ENCODE measurements around the gene BAX.

The BAX gene

DNA sequence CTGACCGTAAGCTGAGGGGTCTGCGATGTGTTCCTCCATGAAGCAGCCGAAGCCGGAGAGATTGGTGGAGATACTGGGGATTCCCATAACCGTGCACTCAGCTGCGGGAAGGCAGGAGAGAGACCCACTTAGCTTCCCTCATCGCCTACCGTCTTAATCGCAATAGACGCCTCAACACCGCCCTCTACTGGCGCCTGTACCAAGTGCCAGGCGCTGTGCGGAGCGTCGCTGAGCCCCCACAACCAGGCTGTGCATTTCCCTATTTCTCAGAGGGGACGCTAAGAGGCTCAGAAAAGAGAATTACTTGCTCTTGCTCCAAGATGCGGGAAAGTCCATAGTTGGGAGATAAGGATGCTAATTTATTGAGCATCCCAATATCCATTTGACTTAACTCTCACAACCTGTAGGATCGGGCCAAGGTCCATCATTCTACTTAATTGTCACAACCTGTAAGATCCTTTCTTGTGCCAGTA, 16.3 kb downstream of the BAX start:
- Histone ChIP-seq H3K9me3 (ENCODE audit: control insufficient read depth, insufficient read depth, low read length) (no peaks in the 10 kb centered on the region), H3K27me3 (ENCODE audit: control insufficient read depth, insufficient read depth, low read length) (no peaks in the 10 kb centered on the region), H3K4me1 (ENCODE audit: control insufficient read depth, insufficient read depth, low read length) (peaks cover 4% of the 10 kb centered on the region; the same call in 1 of the 2 replicates), H3K36me3 (ENCODE audit: control insufficient read depth, insufficient read depth, low read length) (peaks cover 53% of the 10 kb centered on the region), H3K9ac (ENCODE audit: low read depth, low read length) (no peak overlapping the region), H3K4me3 (ENCODE audit: low read depth, low read length) (no peak overlapping the region), H3K27ac (ENCODE audit: low read depth, low read length) (no peak overlapping the region)

GRCh38 chr19:48975947-48976847, 21.5 kb downstream of the BAX start:
- Histone ChIP-seq H3K36me3 (ENCODE audit: control insufficient read depth, insufficient read depth, low read length) (peaks cover 34% of the 10 kb centered on the region), H3K4me1 (ENCODE audit: control insufficient read depth, insufficient read depth, low read length) (no peaks in the 10 kb centered on the region), H3K27me3 (ENCODE audit: control insufficient read depth, insufficient read depth, low read length) (no peaks in the 10 kb centered on the region), H3K9ac (ENCODE audit: low read depth, low read length) (no peak overlapping the region), H3K4me3 (ENCODE audit: low read depth, low read length) (no peak overlapping the region), H3K9me3 (ENCODE audit: control insufficient read depth, insufficient read depth, low read length) (no peaks in the 10 kb centered on the region), H3K27ac (ENCODE audit: low read depth, low read length) (no peak overlapping the region)

- Histone ChIP-seq H3K9ac (ENCODE audit: low read depth, low read length) (no peak overlapping the region), H3K9me3 (ENCODE audit: control insufficient read depth, insufficient read depth, low read length) (no peaks in the 10 kb centered on the region), H3K27ac (ENCODE audit: low read depth, low read length) (no peak overlapping the region), H3K4me3 (ENCODE audit: low read depth, low read length) (no peak overlapping the region), H3K4me1 (ENCODE audit: control insufficient read depth, insufficient read depth, low read length) (no peaks in the 10 kb centered on the region), H3K27me3 (ENCODE audit: control insufficient read depth, insufficient read depth, low read length) (no peaks in the 10 kb centered on the region), H3K36me3 (ENCODE audit: control insufficient read depth, insufficient read depth, low read length) (peaks cover 41% of the 10 kb centered on the region)
These were observed 22.4 kb downstream of the BAX start for GRCh38 chr19:48977061-48977460.

GRCh38 chr19:48982280-48982679, 27.6 kb downstream of the BAX start:
- Histone ChIP-seq H3K27ac (ENCODE audit: low read depth, low read length) (no peak overlapping the region), H3K36me3 (ENCODE audit: control insufficient read depth, insufficient read depth, low read length) (peaks cover 50% of the 10 kb centered on the region), H3K9me3 (ENCODE audit: control insufficient read depth, insufficient read depth, low read length) (no peaks in the 10 kb centered on the region)

GRCh38 chr19:48985711-48986110, 31.0 kb downstream of the BAX start:
- Histone ChIP-seq H3K27me3 (ENCODE audit: control insufficient read depth, insufficient read depth, low read length) (no peaks in the 10 kb centered on the region), H3K36me3 (ENCODE audit: control insufficient read depth, insufficient read depth, low read length) (peaks cover 58% of the 10 kb centered on the region), H3K4me1 (ENCODE audit: control insufficient read depth, insufficient read depth, low read length) (no peaks in the 10 kb centered on the region), H3K27ac (ENCODE audit: low read depth, low read length) (no peak overlapping the region), H3K4me3 (ENCODE audit: low read depth, low read length) (no peak overlapping the region), H3K9me3 (ENCODE audit: control insufficient read depth, insufficient read depth, low read length) (no peaks in the 10 kb centered on the region), H3K9ac (ENCODE audit: low read depth, low read length) (no peak overlapping the region)

More at GRCh38 chr19:48982280-48982679, 27.6 kb downstream of the BAX start:
- no peaks in the 10 kb centered on the region for H3K4me1 ChIP-seq (ENCODE audit: control insufficient read depth, insufficient read depth, low read length)
- no peak overlapping the region for H3K4me3 ChIP-seq (ENCODE audit: low read depth, low read length)
- H3K9ac ChIP-seq (ENCODE audit: low read depth, low read length), result no peak overlapping the region
- H3K27me3 ChIP-seq (ENCODE audit: control insufficient read depth, insufficient read depth, low read length), result no peaks in the 10 kb centered on the region

DNA sequence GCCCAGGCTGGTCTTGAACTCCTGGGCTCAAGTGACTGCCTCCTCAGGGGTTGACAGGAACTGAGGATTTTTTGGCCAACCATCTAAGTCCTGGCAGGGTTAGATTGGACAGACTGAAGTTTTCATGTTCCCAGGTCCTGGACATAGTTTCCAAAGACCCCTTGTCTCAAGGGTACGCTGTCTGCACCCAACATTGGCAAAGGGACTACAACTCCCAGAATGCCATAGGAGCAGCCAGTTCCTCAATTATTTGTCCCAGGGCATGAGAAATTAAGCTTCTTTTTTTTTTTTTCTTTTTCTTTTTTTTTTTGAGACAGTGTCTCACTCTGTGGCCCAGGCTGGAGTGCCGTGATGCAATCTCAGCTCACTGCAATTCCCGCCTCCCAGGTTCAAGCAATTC, 31.5 kb downstream of the BAX start:
- Histone ChIP-seq H3K4me3 (ENCODE audit: low read depth, low read length) (no peak overlapping the region), H3K36me3 (ENCODE audit: control insufficient read depth, insufficient read depth, low read length) (peaks cover 61% of the 10 kb centered on the region), H3K27ac (ENCODE audit: low read depth, low read length) (no peak overlapping the region), H3K4me1 (ENCODE audit: control insufficient read depth, insufficient read depth, low read length) (no peaks in the 10 kb centered on the region), H3K9ac (ENCODE audit: low read depth, low read length) (no peak overlapping the region), H3K27me3 (ENCODE audit: control insufficient read depth, insufficient read depth, low read length) (no peaks in the 10 kb centered on the region), H3K9me3 (ENCODE audit: control insufficient read depth, insufficient read depth, low read length) (no peaks in the 10 kb centered on the region)

- Histone ChIP-seq H3K9ac (ENCODE audit: low read depth, low read length) (no peak overlapping the region), H3K36me3 (ENCODE audit: control insufficient read depth, insufficient read depth, low read length) (peaks cover 52% of the 10 kb centered on the region), H3K4me1 (ENCODE audit: control insufficient read depth, insufficient read depth, low read length) (peaks cover 7% of the 10 kb centered on the region; the same call in 1 of the 2 replicates), H3K4me3 (ENCODE audit: low read depth, low read length) (no peak overlapping the region), H3K27me3 (ENCODE audit: control insufficient read depth, insufficient read depth, low read length) (no peaks in the 10 kb centered on the region), H3K9me3 (ENCODE audit: control insufficient read depth, insufficient read depth, low read length) (no peaks in the 10 kb centered on the region), H3K27ac (ENCODE audit: low read depth, low read length) (no peak overlapping the region)
These were observed 32.6 kb downstream of the BAX start for GRCh38 chr19:48987323-48987722.

DNA sequence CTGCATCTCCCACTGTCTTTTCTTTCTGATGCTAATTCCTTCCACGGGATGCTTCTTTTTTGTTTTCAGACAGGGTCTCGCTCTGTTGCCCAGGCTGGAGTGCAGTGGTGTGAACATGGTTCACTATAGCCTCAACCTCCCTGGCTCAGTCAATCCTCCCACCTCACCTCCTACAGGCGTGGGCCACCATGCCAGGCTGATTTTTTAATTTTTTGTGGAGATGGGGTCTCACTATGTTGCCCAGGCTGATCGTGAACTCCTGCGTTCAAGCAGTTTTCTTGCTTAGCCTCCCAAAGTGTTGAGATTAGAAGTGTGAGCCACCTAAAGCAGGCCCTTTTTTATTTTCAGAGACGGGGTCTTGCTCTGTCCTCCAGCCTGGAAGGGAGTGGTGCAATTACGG, 33.6 kb downstream of the BAX start:
- H3K27me3 ChIP-seq (ENCODE audit: control insufficient read depth, insufficient read depth, low read length), result no peaks in the 10 kb centered on the region

DNA sequence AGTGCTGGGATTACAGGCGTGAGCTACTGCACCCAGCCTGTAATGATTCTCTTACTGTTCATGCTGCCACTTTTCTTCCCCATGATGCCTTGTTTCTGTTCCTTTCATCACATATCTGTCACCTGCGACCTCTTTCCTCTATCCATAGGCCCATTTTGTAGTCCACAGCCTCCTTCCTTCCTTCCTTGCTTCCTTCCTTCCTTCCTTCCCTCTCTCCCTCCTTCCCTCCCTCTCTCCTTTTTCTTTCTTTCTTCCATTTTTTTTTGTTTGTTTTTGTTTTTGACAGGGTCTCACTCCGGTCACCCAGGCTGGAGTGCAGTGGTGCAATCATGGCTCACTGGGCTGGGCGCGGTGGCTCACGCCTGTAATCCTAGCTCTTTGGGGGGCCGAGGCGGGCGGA, 34.2 kb downstream of the BAX start:
- H3K4me1 ChIP-seq (ENCODE audit: control insufficient read depth, insufficient read depth, low read length), result peaks cover 7% of the 10 kb centered on the region; the same call in 1 of the 2 replicates
- H3K27ac ChIP-seq (ENCODE audit: low read depth, low read length), result no peak overlapping the region
- no peaks in the 10 kb centered on the region for H3K9me3 ChIP-seq (ENCODE audit: control insufficient read depth, insufficient read depth, low read length)
- peaks cover 49% of the 10 kb centered on the region for H3K36me3 ChIP-seq (ENCODE audit: control insufficient read depth, insufficient read depth, low read length)
- no peak overlapping the region for H3K9ac ChIP-seq (ENCODE audit: low read depth, low read length)
- no peaks in the 10 kb centered on the region for H3K27me3 ChIP-seq (ENCODE audit: control insufficient read depth, insufficient read depth, low read length)
- H3K4me3 ChIP-seq (ENCODE audit: low read depth, low read length), result no peak overlapping the region

More for the DNA sequence above, 33.6 kb downstream of the BAX start:
- Histone ChIP-seq H3K4me3 (ENCODE audit: low read depth, low read length) (no peak overlapping the region), H3K27ac (ENCODE audit: low read depth, low read length) (no peak overlapping the region), H3K9me3 (ENCODE audit: control insufficient read depth, insufficient read depth, low read length) (no peaks in the 10 kb centered on the region), H3K4me1 (ENCODE audit: control insufficient read depth, insufficient read depth, low read length) (peaks cover 7% of the 10 kb centered on the region; the same call in 1 of the 2 replicates), H3K36me3 (ENCODE audit: control insufficient read depth, insufficient read depth, low read length) (peaks cover 49% of the 10 kb centered on the region), H3K9ac (ENCODE audit: low read depth, low read length) (no peak overlapping the region)

DNA sequence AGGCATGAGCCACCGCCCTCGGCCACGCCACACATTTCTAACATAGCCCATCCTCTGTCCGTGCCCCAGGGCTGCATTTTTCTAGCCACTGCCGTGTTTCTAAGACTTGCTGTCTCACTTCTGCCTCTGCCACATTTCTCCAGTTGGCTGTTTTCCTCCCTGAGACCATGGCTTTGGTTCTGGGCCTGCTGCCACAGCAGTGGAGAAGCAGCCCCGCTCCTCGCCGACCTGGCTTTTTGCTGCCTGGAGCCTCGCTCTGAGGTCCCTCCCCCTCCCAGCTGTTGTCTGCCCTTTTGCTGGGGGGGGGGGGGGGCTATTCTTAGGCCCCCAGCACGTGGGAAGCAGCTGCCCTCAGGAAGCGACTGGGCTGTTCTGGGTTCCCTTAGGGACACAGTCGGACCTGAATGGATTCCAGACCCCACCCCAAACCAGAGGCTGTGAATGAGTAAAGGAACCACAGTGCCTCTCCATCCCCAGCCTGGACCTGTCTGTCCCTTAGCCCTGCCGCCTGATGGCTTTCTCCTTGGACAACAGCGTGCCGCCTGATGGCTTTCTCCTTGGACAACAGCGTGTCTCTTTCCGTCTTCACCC, 35.1 kb downstream of the BAX start:
- H3K9ac ChIP-seq (ENCODE audit: low read depth, low read length), result no peak overlapping the region
- no peaks in the 10 kb centered on the region for H3K27me3 ChIP-seq (ENCODE audit: control insufficient read depth, insufficient read depth, low read length)
- no peaks in the 10 kb centered on the region for H3K9me3 ChIP-seq (ENCODE audit: control insufficient read depth, insufficient read depth, low read length)
- H3K4me1 ChIP-seq (ENCODE audit: control insufficient read depth, insufficient read depth, low read length), result peaks cover 7% of the 10 kb centered on the region; the same call in 1 of the 2 replicates
- H3K27ac ChIP-seq (ENCODE audit: low read depth, low read length), result no peak overlapping the region
- H3K36me3 ChIP-seq (ENCODE audit: control insufficient read depth, insufficient read depth, low read length), result peaks cover 48% of the 10 kb centered on the region
- no peak overlapping the region for H3K4me3 ChIP-seq (ENCODE audit: low read depth, low read length)

DNA sequence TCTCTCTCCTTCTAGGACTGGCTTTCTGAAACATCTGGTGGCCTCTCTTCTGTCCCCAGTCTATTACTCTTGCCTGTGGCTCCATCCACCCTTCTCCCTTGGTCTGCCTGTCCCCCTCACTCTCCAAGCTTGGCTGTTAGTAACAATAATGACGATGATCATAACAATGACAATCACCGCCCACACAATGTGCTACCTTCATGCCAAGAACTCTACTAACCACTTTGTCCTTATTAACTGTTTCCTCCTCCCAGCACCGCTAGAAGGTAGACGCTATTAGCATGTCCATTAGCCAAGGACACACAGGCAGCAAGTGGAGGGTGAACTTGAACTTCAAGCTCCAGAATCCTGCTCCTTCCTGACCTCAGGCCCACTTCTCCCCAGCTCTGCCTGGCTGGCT, 35.7 kb downstream of the BAX start:
- Histone ChIP-seq H3K9ac (ENCODE audit: low read depth, low read length) (no peak overlapping the region), H3K27me3 (ENCODE audit: control insufficient read depth, insufficient read depth, low read length) (no peaks in the 10 kb centered on the region), H3K4me3 (ENCODE audit: low read depth, low read length) (no peak overlapping the region), H3K27ac (ENCODE audit: low read depth, low read length) (no peak overlapping the region), H3K36me3 (ENCODE audit: control insufficient read depth, insufficient read depth, low read length) (peaks cover 42% of the 10 kb centered on the region), H3K4me1 (ENCODE audit: control insufficient read depth, insufficient read depth, low read length) (peaks cover 7% of the 10 kb centered on the region; the same call in 1 of the 2 replicates), H3K9me3 (ENCODE audit: control insufficient read depth, insufficient read depth, low read length) (no peaks in the 10 kb centered on the region)
